Stimulated activated CD4-positive, alpha-beta T cell treated with anti-CD3 and anti-CD28 coated beads, Interleukin-12 subunit alpha, Interleukin-12 subunit beta, amount 100 ng/mL, for 4 hours (primary cell): ENCODE measurements around the gene IRS1.

ENCODE experiments used
- DNase-seq: peaks from one replicate; pipeline ENCODE4 v3.0.0-alpha.2; 2020

IRS1 gene

GRCh38 chr2:226813148-226813701 is 13.6 kb upstream of the IRS1 start:
- no peak for DNase-seq

- no peak for DNase-seq
Measured at GRCh38 chr2:226803410-226803809, 3.8 kb upstream of the IRS1 start.

GRCh38 chr2:226802573-226802972 is 3.0 kb upstream of the IRS1 start:
- no peak for DNase-seq

GRCh38 chr2:226800941-226801784 is 1.5 kb upstream of the IRS1 start:
- DNase-seq = peak; percentile 84

GRCh38 chr2:226799976-226800940 is 638 bp upstream of the IRS1 start:
- DNase-seq = no peak

GRCh38 chr2:226798422-226799210 is 1.0 kb downstream of the IRS1 start:
- DNase-seq = peak; percentile 41

GRCh38 chr2:226797989-226798421 is 1.6 kb downstream of the IRS1 start:
- no peak for DNase-seq

- DNase-seq = no peak
Measured at GRCh38 chr2:226797289-226797988, 2.2 kb downstream of the IRS1 start.

- no peak for DNase-seq
Measured at GRCh38 chr2:226796840-226797288, 2.8 kb downstream of the IRS1 start.

- no peak for DNase-seq
Measured at GRCh38 chr2:226796012-226796839, 3.4 kb downstream of the IRS1 start.

- DNase-seq = no peak
Measured at GRCh38 chr2:226795281-226796011, 4.2 kb downstream of the IRS1 start.

- no peak for DNase-seq
Measured at GRCh38 chr2:226794751-226795171, 4.9 kb downstream of the IRS1 start.

- no peak for DNase-seq
Measured at GRCh38 chr2:226794196-226794661, 5.4 kb downstream of the IRS1 start.

GRCh38 chr2:226793646-226794045 is 6.0 kb downstream of the IRS1 start:
- DNase-seq = no peak

- no peak for DNase-seq
Measured at GRCh38 chr2:226792155-226792881, 7.3 kb downstream of the IRS1 start.

- DNase-seq = peak; percentile 92
Measured at GRCh38 chr2:226791487-226792081, 8.0 kb downstream of the IRS1 start.

GRCh38 chr2:226791056-226791486 is 8.5 kb downstream of the IRS1 start:
- no peak for DNase-seq

GRCh38 chr2:226790431-226790830 is 9.2 kb downstream of the IRS1 start:
- DNase-seq = no peak

- DNase-seq = no peak
Measured at GRCh38 chr2:226790011-226790410, 9.6 kb downstream of the IRS1 start.
